GM12874 (cell line): Measurements from ENCODE around the gene GDF7.

Experiments used
- TF ChIP-seq, protein P1 (sequence below): IDR thresholded peaks from 2 replicates; pipeline ENCODE4 v1.5.1; 2011; ENCODE audit warnings: low read depth, mild to moderate bottlenecking, control low read depth, low read length, moderate library complexity; ENCODE audit not compliant: insufficient read depth

GDF7 gene

GRCh38 chr2:20642055-20642971, 24.6 kb upstream of the GDF7 start:
- TF ChIP-seq, protein P1, sequence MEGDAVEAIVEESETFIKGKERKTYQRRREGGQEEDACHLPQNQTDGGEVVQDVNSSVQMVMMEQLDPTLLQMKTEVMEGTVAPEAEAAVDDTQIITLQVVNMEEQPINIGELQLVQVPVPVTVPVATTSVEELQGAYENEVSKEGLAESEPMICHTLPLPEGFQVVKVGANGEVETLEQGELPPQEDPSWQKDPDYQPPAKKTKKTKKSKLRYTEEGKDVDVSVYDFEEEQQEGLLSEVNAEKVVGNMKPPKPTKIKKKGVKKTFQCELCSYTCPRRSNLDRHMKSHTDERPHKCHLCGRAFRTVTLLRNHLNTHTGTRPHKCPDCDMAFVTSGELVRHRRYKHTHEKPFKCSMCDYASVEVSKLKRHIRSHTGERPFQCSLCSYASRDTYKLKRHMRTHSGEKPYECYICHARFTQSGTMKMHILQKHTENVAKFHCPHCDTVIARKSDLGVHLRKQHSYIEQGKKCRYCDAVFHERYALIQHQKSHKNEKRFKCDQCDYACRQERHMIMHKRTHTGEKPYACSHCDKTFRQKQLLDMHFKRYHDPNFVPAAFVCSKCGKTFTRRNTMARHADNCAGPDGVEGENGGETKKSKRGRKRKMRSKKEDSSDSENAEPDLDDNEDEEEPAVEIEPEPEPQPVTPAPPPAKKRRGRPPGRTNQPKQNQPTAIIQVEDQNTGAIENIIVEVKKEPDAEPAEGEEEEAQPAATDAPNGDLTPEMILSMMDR, result peak; percentile 98

GRCh38 chr2:20643060-20643459, 23.9 kb upstream of the GDF7 start:
- TF ChIP-seq, protein P1, result no peak

DNA sequence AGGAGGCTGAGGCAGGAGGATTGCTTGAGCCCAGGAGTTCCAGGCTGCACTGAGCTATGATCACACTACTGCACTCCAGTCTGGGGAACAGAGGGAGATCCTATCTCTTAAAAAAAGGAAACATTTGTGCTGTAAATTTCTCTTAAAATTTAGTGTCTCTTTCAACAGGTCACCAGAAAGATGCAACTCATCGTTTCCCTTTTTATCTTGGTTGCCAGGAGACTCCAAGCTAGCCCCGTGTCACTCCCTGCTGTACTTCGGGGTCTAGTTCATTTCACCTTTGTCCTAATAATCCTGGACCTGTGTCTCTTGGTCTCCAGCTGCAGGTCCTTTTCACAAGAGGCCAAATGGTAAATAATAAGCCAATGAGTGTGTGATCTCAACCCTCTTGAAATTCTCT, 23.1 kb upstream of the GDF7 start:
- TF ChIP-seq, protein P1, result no peak

- TF ChIP-seq, protein P1, result no peak
Measured at GRCh38 chr2:20645301-20645701, 21.6 kb upstream of the GDF7 start.

- TF ChIP-seq, protein P1, result no peak
Measured at GRCh38 chr2:20645761-20646160, 21.2 kb upstream of the GDF7 start.

- TF ChIP-seq, protein P1, result no peak
Measured at GRCh38 chr2:20646446-20646845, 20.5 kb upstream of the GDF7 start.

DNA sequence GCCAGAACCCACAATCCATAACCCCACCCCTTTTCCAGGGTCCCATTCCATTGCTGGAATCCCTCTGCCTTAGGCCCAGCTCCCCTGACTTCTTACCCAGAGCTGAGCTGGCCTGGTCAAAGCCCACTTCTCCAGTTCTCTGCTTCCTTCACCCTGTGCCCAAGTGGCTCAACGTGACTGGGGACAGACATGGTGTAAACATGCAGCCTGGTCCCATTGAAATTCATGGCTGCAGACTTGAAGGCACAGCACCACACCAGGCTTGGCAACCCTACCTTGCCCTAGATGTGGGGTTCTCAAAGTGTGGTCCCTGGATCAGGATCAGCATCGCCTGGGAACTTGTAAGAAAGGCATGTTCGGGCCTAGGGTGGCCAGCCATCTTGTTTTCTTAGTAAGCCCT, 19.7 kb upstream of the GDF7 start:
- TF ChIP-seq, protein P1, result no peak
